Ovary (tissue), 9 donors: Measurements from ENCODE around the gene NLRC5. TPM values are rescaled to one million over a fixed set of nuclear protein-coding genes. Genes with fewer than 3 reads are reported as not detected.

Experiments
- DNase-seq, 5 donors: peaks; one replicate each; pipeline ENCODE4 v3.0.0-alpha.2; 2019 to 2020
- H3K27ac ChIP-seq, 2 donors: fragments of 200-600 bp; one replicate each; pipeline versions ENCODE4 v1.5.1 to v1.8.0; 2019 to 2022
- H3K27me3 ChIP-seq: fragments of 200-600 bp; one replicate; pipeline ENCODE4 v1.8.0; 2022
- H3K36me3 ChIP-seq: fragments of 200-600 bp; sonication (generic); one replicate; pipeline ENCODE4 v1.5.1; 2019
- H3K4me1 ChIP-seq: one replicate; pipeline ENCODE4 v1.8.1; 2013; ENCODE audit warnings: mild to moderate bottlenecking, moderate library complexity; ENCODE audit not compliant: insufficient read depth
- H3K4me3 ChIP-seq: fragments of 200-600 bp; sonication (generic); one replicate; pipeline ENCODE4 v1.5.1; 2017
- H3K9me3 ChIP-seq, 2 donors: fragments of 200-600 bp in 1 of 2; sonication (generic) in 1 of 2; one replicate each; pipeline versions ENCODE4 v1.5.1 to v1.8.1; 2013 to 2019; ENCODE audit warnings: mild to moderate bottlenecking in 1 of 2, moderate library complexity in 1 of 2
- CTCF ChIP-seq, 3 donors: fragments of 450-650 bp in 2 of 3; fragments of 200-600 bp in 1 of 3; IDR thresholded peaks; one replicate each; pipeline versions ENCODE4 v1.5.1 to v1.8.0; 2016 to 2022; ENCODE audit warnings: antibody characterized with exemption in 3 of 3, mild to moderate bottlenecking in 1 of 3
- EP300 ChIP-seq: sonication (generic); formaldehyde crosslinking; IDR thresholded peaks from one replicate; pipeline ENCODE4 v1.6.1; 2017; ENCODE audit warnings: antibody characterized with exemption
- POLR2A ChIP-seq: fragments of 450-650 bp; IDR thresholded peaks from one replicate; pipeline ENCODE4 v1.6.1; 2017; ENCODE audit warnings: antibody characterized with exemption, mild to moderate bottlenecking, moderate library complexity
- WGBS, 3 donors: extraction: QIAGEN DNeasy Blood & Tissue Kit in 1 of 3; methylation state at CpG; one replicate each; pipeline versions ENCODE4 v1.1.5 to v1.1.7; 2013 to 2017; 5-methylcytosine and 5-hydroxymethylcytosine counted together
- intact Hi-C, 4 donors: fragments of 100-400 bp; cut with DNase I; formaldehyde crosslinking; loops; one replicate each; pipeline versions ENCODE4 v1.11.0 to v1.15.1; 2022 to 2023
- polyA plus RNA-seq, 2 donors: library from polyadenylated mRNA; stranded (reverse); fragments of 200-250 nt in 1 of 2; fragments of 350-450 nt in 1 of 2; fragmentation: Illumina TruSeq in 1 of 2; extraction: RNeasy Lipid Tissue Mini Kit (QIAGEN cat#74804) in 1 of 2; gene quantifications; one replicate each; pipeline ENCODE4 v1.2.3, GENCODE V29; 2013 to 2014
- total RNA-seq, 7 donors: library from RNA; depleted of rRNA in 2 of 7; stranded (reverse); fragments of >200 nt in 2 of 7; fragmentation: NEBNext Ultra II Directional in 3 of 7; extraction: Animal tissue kit (Norgen Biotek cat#: 25700) in 3 of 7; gene quantifications; one replicate each; pipeline versions ENCODE4 v1.1.0 to v1.2.4, GENCODE V29; 2016 to 2023
- donor health status: DM: no; HTN: no; CAD: no; lungs with moderate emphysema.
- donor health status: DM: no; HTN: no; CAD: no.
- donor health status: Bipolar disorder and iron deficiency.
- donor health status: DM: yes; HTN: yes; CAD: no.
- donor health status: DM: no; HTN: no; CAD: no.
- donor health status: DM: yes; HTN: yes; CAD: no.

NLRC5 gene
- total and polyA plus RNA-seq, 9 donors: 6.0 to 29.9 (median 14.7) TPM

GRCh38 chr16:57028086-57028485 is 38.7 kb downstream of the NLRC5 start:
- 62 to 77% (median 69%) methylated on average over 4 of the region's 4 CpGs for WGBS, 3 donors
- Histone ChIP-seq H3K4me1 (no peaks in the 10 kb centered on the region), H3K27ac (no peak overlapping the region), H3K9me3 (no peaks in the 10 kb centered on the region), H3K27me3 (no peaks in the 10 kb centered on the region), H3K4me3 (no peak overlapping the region), H3K36me3 (no peaks in the 10 kb centered on the region)
- intact Hi-C loops: no loop called here
- no peak for TF ChIP-seq POLR2A
- no peak for TF ChIP-seq EP300
- no peak for DNase-seq

GRCh38 chr16:57029161-57030160 is 40.1 kb downstream of the NLRC5 start:
- Histone ChIP-seq H3K9me3 (no peaks in the 10 kb centered on the region), H3K4me1 (no peaks in the 10 kb centered on the region), H3K27me3 (no peaks in the 10 kb centered on the region), H3K4me3 (no peak overlapping the region), H3K36me3 (no peaks in the 10 kb centered on the region), H3K27ac (no peak overlapping the region)
- WGBS, 3 donors: 88 to 93% (median 92%) methylated on average over 15 to 16 of the region's 16 CpGs
- DNase-seq: no peak
- no peak for TF ChIP-seq CTCF (IDR thresholded peaks at IDR 0.05)
- no peak for TF ChIP-seq EP300
- no peak for TF ChIP-seq POLR2A
- intact Hi-C loops: no loop called here

- 91 to 97% (median 92%) methylated on average over 2 of the region's 2 CpGs for whole genome bisulfite sequencing, 3 donors
- no peak for DNase-seq
- intact Hi-C loops: no loop called here
- Histone ChIP-seq H3K27ac (no peak overlapping the region), H3K9me3 (no peaks in the 10 kb centered on the region), H3K4me3 (no peak overlapping the region), H3K36me3 (no peaks in the 10 kb centered on the region), H3K27me3 (no peaks in the 10 kb centered on the region), H3K4me1 (no peaks in the 10 kb centered on the region)
- no peak for TF ChIP-seq EP300
- TF ChIP-seq POLR2A: no peak
- TF ChIP-seq CTCF (IDR thresholded peaks at IDR 0.05): no peak
These were observed 41.1 kb downstream of the NLRC5 start for GRCh38 chr16:57030346-57030902.

GRCh38 chr16:57031156-57031555 is 41.8 kb downstream of the NLRC5 start:
- DNase-seq: no peak
- Histone ChIP-seq H3K4me3 (no peak overlapping the region), H3K36me3 (no peaks in the 10 kb centered on the region), H3K27me3 (no peaks in the 10 kb centered on the region), H3K9me3 (no peaks in the 10 kb centered on the region), H3K4me1 (no peaks in the 10 kb centered on the region), H3K27ac (no peak overlapping the region)
- no peak for TF ChIP-seq POLR2A
- no peak for TF ChIP-seq CTCF (IDR thresholded peaks at IDR 0.05)
- no peak for TF ChIP-seq EP300
- intact Hi-C loops: no loop called here
- 86 to 90% (median 89%) methylated on average over 4 of the region's 4 CpGs for WGBS, 3 donors

- peak in 1 of 5 donors; percentile 3 for DNase-seq
- Histone ChIP-seq H3K4me3 (no peak overlapping the region), H3K27ac (no peak overlapping the region), H3K9me3 (no peaks in the 10 kb centered on the region), H3K27me3 (no peaks in the 10 kb centered on the region), H3K4me1 (no peaks in the 10 kb centered on the region), H3K36me3 (no peaks in the 10 kb centered on the region)
- TF ChIP-seq EP300 (no peak), POLR2A (no peak), CTCF (IDR thresholded peaks at IDR 0.05) (no peak)
- intact Hi-C loops: no loop called here
These were observed 43.0 kb downstream of the NLRC5 start for GRCh38 chr16:57032346-57032745.
